Caco-2 (cell line): ENCODE data around the gene CA4. TPM values are rescaled to one million over a fixed set of nuclear protein-coding genes. Genes with fewer than 3 reads are reported as not detected.
"Not testable (repeated sequence)": the region's sequence is repeated elsewhere in the genome, so short reads cannot be mapped to it uniquely, and the experiment has no call there.

Source experiments
- Bru-seq: library from RNA; stranded (reverse); fragments of 400-500 nt; gene quantifications from one replicate; lab custom pipeline; 2021; lab: Mats Ljungman, UMichigan
- BruChase-seq, 2 experiments: library from RNA; stranded (reverse); fragments of 400-500 nt; gene quantifications; one replicate each; lab custom pipeline; 2021; lab: Mats Ljungman, UMichigan
- BruUV-seq: library from RNA; stranded (reverse); fragments of 400-500 nt; replicated peaks from 2 replicates; lab custom pipeline; 2021; lab: Mats Ljungman, UMichigan
- CTCF ChIA-PET: fragments of 300-600 bp; sonication (Branson Sonifier 250); formaldehyde crosslinking; loops from one replicate; lab custom pipeline; 2022; ENCODE audit warnings: antibody characterized with exemption; lab: Charles Lee
- POLR2A ChIA-PET: fragments of 300-600 bp; sonication (Branson Sonifier 250); formaldehyde crosslinking; loops from one replicate; lab custom pipeline; 2022; ENCODE audit warnings: antibody characterized with exemption; lab: Charles Lee
- DNase-seq, 2 experiments: peaks; one replicate each; pipeline versions ENCODE4 v3.0.0 to v3.0.0-alpha.2; 2020 to 2022
- H3K27me3 ChIP-seq: replicated peaks from 2 replicates; pipeline ENCODE4 v1.6.0; 2011; ENCODE audit warnings: low read length; ENCODE audit not compliant: control insufficient read depth, insufficient read depth
- H3K36me3 ChIP-seq: 2 replicates; pipeline ENCODE4 v1.5.1; 2011; ENCODE audit warnings: low read length; ENCODE audit not compliant: control insufficient read depth, insufficient read depth
- H3K4me1 ChIP-seq: fragments of 250-450 bp; sonication (Bioruptor Pico); 2 replicates; pipeline ENCODE4 v1.5.1; 2020; ENCODE audit warnings: mild to moderate bottlenecking
- H3K4me3 ChIP-seq: 2 replicates; pipeline ENCODE4 v1.5.1; 2011; ENCODE audit warnings: low read depth, mild to moderate bottlenecking, control low read depth, low read length
- H3K9me3 ChIP-seq: fragments of 250-450 bp; sonication (Bioruptor Pico); 2 replicates; pipeline ENCODE4 v1.5.1; 2020; ENCODE audit warnings: mild to moderate bottlenecking, moderate library complexity
- H3K27ac Mint-ChIP-seq: one replicate; pipeline ENCODE4 v1.8.0; 2022; ENCODE audit warnings: mixed read lengths; ENCODE audit not compliant: unreplicated experiment
- H3K27me3 Mint-ChIP-seq: one replicate; pipeline ENCODE4 v1.8.0; 2022; ENCODE audit warnings: mixed read lengths; ENCODE audit not compliant: insufficient read depth, unreplicated experiment
- H3K36me3 Mint-ChIP-seq: one replicate; pipeline ENCODE4 v1.8.0; 2022; ENCODE audit warnings: mild to moderate bottlenecking, mixed read lengths; ENCODE audit not compliant: insufficient read depth, unreplicated experiment
- H3K4me1 Mint-ChIP-seq: one replicate; pipeline ENCODE4 v1.8.0; 2022; ENCODE audit warnings: low read depth, mixed read lengths; ENCODE audit not compliant: unreplicated experiment
- H3K4me3 Mint-ChIP-seq: one replicate; pipeline ENCODE4 v1.8.0; 2022; ENCODE audit warnings: mild to moderate bottlenecking, moderate library complexity, mixed read lengths; ENCODE audit not compliant: unreplicated experiment
- H3K9me3 Mint-ChIP-seq: one replicate; pipeline ENCODE4 v1.8.0; 2022; ENCODE audit warnings: mixed read lengths; ENCODE audit not compliant: unreplicated experiment
- intact Hi-C: fragments of 100-400 bp; cut with micrococcal nuclease; formaldehyde crosslinking; loops from one replicate; pipeline ENCODE4 v1.10.0; 2022; ENCODE audit not compliant: unreplicated experiment
- long read RNA-seq: library from polyadenylated mRNA; stranded (forward); transcript quantifications from one replicate; pipeline ENCODE4 v2.0.0, GENCODE V29; 2022
- total RNA-seq: library from RNA; stranded (reverse); gene quantifications from 2 replicates; pipeline ENCODE4 v1.2.3, GENCODE V29; 2022
- TF ChIP-seq, protein P1 (sequence below), 2 experiments: fragments of 200-600 bp in 1 of 2; IDR thresholded peaks; 1 replicate in 1 of 2; 2 replicates in 1 of 2; pipeline versions ENCODE4 v1.5.1 to v1.8.0; 2011 to 2022; ENCODE audit warnings: antibody characterized with exemption in 1 of 2, control low read depth in 1 of 2, inconsistent platforms in 1 of 2, low read depth in 1 of 2, low read length in 1 of 2, mild to moderate bottlenecking in 1 of 2, moderate library complexity in 1 of 2; ENCODE audit not compliant: insufficient read depth in 1 of 2, severe bottlenecking in 1 of 2, unreplicated experiment in 1 of 2

CA4 gene
- not detected in 2 replicates for total RNA-seq
- Bru-seq, nascent RNA = percentile 19 among the genes with signal in this experiment
- BruChase-seq, experiment 1, labeled RNA remaining after a 2-hour chase = percentile 15 among the genes with signal in this experiment
- percentile 18 among the genes with signal in this experiment for BruChase-seq, experiment 2, labeled RNA remaining after a 6-hour chase
- long read RNA-seq, partial matches to known transcripts = 0 of 1 reads
- long read RNA-seq, other reads (novel, unspliced or antisense) = 1 of 1 reads

GRCh38 chr17:60149691-60150582 is at the start of gene CA4:
Gene CA4 (plus strand): TSS chr17:60149973. CDS start chr17:60150035, 62 bp downstream.
- ChIA-PET CTCF (interaction anchor here (0.9 kb wide), 1 partner anchor 75 kb away, joined by 4 read pairs; no protein-coding TSS in a partner anchor), POLR2A (no interaction called here)
- no peaks in the 10 kb centered on the region for H3K9me3 Mint-ChIP-seq
- no peak for DNase-seq
- Histone ChIP-seq H3K27me3 (no peaks in the 10 kb centered on the region), H3K4me1 (peaks cover 49% of the 10 kb centered on the region), H3K4me3 (peak within 1 kb of the TSS; percentile 34), H3K9me3 (no peaks in the 10 kb centered on the region), H3K36me3 (no peaks in the 10 kb centered on the region)
- H3K27me3 Mint-ChIP-seq = peaks cover 3% of the 10 kb centered on the region
- H3K27ac Mint-ChIP-seq = no peak within 1 kb of the TSS
- intact Hi-C loops = loop anchor here (2.0 kb wide), 1 partner anchor 17 kb away; no protein-coding TSS in a partner anchor
- TF ChIP-seq, protein P1, sequence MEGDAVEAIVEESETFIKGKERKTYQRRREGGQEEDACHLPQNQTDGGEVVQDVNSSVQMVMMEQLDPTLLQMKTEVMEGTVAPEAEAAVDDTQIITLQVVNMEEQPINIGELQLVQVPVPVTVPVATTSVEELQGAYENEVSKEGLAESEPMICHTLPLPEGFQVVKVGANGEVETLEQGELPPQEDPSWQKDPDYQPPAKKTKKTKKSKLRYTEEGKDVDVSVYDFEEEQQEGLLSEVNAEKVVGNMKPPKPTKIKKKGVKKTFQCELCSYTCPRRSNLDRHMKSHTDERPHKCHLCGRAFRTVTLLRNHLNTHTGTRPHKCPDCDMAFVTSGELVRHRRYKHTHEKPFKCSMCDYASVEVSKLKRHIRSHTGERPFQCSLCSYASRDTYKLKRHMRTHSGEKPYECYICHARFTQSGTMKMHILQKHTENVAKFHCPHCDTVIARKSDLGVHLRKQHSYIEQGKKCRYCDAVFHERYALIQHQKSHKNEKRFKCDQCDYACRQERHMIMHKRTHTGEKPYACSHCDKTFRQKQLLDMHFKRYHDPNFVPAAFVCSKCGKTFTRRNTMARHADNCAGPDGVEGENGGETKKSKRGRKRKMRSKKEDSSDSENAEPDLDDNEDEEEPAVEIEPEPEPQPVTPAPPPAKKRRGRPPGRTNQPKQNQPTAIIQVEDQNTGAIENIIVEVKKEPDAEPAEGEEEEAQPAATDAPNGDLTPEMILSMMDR (IDR thresholded peaks at IDR 0.05; ENCODE audit: insufficient read depth in 1 of 2, low read depth in 1 of 2, low read length in 1 of 2, severe bottlenecking in 1 of 2, unreplicated experiment in 1 of 2) = no peak
- BruUV-seq = no TSS peak
- H3K36me3 Mint-ChIP-seq = no peaks in the 10 kb centered on the region
- H3K4me3 Mint-ChIP-seq = peak within 1 kb of the TSS; percentile 51
- H3K4me1 Mint-ChIP-seq = peaks cover 37% of the 10 kb centered on the region

DNA sequence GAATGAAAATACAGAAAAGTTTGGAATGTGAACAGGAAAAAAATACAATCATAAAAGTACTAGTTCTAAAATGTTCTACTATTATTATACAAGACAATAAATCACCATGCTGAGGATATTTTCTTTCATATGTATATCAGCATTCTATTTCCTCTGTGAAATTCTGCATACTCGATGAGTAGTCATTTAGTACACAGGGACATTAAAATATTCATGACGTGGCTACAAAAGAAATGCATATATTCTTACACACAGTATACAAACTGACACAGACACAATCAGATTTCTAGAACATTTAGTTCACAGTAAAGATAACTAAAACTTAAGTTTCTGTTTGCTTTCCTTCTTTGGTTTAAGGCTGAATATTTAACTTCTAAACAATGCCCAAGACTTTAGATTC is 49.2 kb upstream of the CA4 start:
- CTCF ChIA-PET, H3K27me3 ChIP-seq, H3K4me1 Mint-ChIP-seq, H3K9me3 Mint-ChIP-seq, BruUV-seq, H3K27me3 Mint-ChIP-seq, H3K9me3 ChIP-seq, H3K4me3 Mint-ChIP-seq, H3K4me3 ChIP-seq, H3K4me1 ChIP-seq, DNase-seq, H3K36me3 Mint-ChIP-seq, H3K27ac Mint-ChIP-seq, intact Hi-C loops, POLR2A ChIA-PET, H3K36me3 ChIP-seq: not testable (repeated sequence)

DNA sequence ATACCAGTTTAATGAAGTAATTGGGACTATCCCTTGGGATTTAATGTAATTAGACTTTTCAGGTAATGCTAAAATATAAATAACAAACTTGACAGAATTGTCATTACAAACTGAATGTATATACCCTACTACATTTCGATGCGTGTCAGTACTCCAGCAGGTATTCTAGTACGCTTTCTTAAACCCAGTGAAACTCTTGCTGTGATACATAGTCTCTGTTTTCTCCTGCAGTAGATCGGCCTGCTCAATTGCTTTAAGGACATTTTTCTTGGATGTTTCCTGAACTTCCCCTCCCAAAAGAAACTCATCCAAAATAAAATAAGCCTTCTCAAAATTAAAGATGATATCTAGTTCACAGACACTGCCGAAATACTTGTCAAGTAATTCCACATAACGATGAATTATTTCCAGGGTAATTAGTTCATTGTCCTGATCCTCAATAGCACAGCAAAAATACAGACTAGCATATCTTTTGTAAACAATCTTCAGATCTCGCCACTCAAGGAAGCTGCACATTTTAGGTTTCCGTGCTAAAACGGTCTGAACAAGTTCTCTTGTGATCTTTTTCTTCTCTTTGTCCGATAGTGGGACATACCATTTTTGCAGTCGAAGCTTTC is 47.6 kb upstream of the CA4 start:
- POLR2A ChIA-PET, intact Hi-C loops, H3K27me3 ChIP-seq, H3K9me3 ChIP-seq, H3K36me3 ChIP-seq, H3K4me1 ChIP-seq, DNase-seq, H3K27me3 Mint-ChIP-seq, H3K36me3 Mint-ChIP-seq, BruUV-seq, H3K9me3 Mint-ChIP-seq, H3K4me1 Mint-ChIP-seq: not testable (repeated sequence)
- CTCF ChIA-PET = interaction anchor here (0.6 kb wide), 1 partner anchor 13 kb away, joined by 11 read pairs; no protein-coding TSS in a partner anchor
- Mint-ChIP-seq H3K4me3 (peak overlapping the region; percentile 63), H3K27ac (peak overlapping the region; percentile 63)
- H3K4me3 ChIP-seq = peak overlapping the region; percentile 23
